ENCODE data around the gene CRLF2. TPM values are rescaled to one million over a fixed set of nuclear protein-coding genes. Genes with fewer than 3 reads are reported as not detected.

CRLF2 gene
- total and polyA plus RNA-seq, 2 of the 8 experiments (the other 6 are each of a cell fraction or from before 2014, with no cell fraction given), result 0.06 TPM; not detected in 1

DNA sequence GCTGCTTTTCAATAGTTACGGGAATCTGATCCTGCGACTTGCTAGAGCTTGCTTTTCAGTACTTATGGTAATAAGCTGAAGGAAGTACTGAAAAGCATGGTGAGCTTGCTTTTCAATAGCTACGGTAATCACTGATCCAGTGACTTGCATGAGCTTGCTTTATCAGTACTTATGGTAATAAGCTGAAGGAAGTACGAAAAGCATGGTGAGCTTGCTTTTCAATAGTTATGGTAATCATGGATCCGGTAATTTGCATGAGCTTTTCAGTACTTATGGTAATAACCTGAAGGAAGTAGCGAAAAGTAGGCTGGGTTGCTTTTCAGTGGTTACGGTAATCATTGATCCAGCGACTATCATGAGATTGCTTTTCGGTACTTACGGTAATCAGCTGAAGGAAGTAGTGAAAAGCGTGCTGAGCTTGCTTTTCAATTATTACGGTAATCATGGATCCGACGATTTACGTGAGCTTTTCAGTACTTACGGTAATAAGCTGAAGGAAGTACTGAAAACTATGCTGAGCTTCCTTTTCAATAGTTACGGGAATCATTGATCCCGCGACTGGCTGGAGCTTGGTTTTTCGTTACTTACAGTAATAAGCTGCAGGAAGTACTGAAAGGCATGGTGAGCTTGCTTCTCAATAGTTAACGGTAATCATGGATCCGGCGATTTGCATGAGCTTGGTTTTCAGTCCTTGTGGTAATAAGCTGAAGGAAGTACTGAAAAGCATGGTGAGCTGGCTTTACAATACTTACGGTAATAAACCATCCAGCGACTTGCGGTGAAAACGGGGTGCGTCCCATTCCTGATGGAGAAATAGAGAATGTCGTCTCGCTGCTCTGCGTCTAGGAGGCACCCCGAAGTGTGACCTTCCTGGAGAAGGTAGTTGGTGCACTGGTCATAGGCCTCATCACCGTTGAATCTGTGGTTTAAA is 6.5 kb downstream of the CRLF2 start (continued):
- TF ChIP-seq, protein P1, sequence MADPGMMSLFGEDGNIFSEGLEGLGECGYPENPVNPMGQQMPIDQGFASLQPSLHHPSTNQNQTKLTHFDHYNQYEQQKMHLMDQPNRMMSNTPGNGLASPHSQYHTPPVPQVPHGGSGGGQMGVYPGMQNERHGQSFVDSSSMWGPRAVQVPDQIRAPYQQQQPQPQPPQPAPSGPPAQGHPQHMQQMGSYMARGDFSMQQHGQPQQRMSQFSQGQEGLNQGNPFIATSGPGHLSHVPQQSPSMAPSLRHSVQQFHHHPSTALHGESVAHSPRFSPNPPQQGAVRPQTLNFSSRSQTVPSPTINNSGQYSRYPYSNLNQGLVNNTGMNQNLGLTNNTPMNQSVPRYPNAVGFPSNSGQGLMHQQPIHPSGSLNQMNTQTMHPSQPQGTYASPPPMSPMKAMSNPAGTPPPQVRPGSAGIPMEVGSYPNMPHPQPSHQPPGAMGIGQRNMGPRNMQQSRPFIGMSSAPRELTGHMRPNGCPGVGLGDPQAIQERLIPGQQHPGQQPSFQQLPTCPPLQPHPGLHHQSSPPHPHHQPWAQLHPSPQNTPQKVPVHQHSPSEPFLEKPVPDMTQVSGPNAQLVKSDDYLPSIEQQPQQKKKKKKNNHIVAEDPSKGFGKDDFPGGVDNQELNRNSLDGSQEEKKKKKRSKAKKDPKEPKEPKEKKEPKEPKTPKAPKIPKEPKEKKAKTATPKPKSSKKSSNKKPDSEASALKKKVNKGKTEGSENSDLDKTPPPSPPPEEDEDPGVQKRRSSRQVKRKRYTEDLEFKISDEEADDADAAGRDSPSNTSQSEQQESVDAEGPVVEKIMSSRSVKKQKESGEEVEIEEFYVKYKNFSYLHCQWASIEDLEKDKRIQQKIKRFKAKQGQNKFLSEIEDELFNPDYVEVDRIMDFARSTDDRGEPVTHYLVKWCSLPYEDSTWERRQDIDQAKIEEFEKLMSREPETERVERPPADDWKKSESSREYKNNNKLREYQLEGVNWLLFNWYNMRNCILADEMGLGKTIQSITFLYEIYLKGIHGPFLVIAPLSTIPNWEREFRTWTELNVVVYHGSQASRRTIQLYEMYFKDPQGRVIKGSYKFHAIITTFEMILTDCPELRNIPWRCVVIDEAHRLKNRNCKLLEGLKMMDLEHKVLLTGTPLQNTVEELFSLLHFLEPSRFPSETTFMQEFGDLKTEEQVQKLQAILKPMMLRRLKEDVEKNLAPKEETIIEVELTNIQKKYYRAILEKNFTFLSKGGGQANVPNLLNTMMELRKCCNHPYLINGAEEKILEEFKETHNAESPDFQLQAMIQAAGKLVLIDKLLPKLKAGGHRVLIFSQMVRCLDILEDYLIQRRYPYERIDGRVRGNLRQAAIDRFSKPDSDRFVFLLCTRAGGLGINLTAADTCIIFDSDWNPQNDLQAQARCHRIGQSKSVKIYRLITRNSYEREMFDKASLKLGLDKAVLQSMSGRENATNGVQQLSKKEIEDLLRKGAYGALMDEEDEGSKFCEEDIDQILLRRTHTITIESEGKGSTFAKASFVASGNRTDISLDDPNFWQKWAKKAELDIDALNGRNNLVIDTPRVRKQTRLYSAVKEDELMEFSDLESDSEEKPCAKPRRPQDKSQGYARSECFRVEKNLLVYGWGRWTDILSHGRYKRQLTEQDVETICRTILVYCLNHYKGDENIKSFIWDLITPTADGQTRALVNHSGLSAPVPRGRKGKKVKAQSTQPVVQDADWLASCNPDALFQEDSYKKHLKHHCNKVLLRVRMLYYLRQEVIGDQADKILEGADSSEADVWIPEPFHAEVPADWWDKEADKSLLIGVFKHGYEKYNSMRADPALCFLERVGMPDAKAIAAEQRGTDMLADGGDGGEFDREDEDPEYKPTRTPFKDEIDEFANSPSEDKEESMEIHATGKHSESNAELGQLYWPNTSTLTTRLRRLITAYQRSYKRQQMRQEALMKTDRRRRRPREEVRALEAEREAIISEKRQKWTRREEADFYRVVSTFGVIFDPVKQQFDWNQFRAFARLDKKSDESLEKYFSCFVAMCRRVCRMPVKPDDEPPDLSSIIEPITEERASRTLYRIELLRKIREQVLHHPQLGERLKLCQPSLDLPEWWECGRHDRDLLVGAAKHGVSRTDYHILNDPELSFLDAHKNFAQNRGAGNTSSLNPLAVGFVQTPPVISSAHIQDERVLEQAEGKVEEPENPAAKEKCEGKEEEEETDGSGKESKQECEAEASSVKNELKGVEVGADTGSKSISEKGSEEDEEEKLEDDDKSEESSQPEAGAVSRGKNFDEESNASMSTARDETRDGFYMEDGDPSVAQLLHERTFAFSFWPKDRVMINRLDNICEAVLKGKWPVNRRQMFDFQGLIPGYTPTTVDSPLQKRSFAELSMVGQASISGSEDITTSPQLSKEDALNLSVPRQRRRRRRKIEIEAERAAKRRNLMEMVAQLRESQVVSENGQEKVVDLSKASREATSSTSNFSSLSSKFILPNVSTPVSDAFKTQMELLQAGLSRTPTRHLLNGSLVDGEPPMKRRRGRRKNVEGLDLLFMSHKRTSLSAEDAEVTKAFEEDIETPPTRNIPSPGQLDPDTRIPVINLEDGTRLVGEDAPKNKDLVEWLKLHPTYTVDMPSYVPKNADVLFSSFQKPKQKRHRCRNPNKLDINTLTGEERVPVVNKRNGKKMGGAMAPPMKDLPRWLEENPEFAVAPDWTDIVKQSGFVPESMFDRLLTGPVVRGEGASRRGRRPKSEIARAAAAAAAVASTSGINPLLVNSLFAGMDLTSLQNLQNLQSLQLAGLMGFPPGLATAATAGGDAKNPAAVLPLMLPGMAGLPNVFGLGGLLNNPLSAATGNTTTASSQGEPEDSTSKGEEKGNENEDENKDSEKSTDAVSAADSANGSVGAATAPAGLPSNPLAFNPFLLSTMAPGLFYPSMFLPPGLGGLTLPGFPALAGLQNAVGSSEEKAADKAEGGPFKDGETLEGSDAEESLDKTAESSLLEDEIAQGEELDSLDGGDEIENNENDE (IDR thresholded peaks at IDR 0.05; ENCODE audit: insufficient replicate concordance, low read length), result peak; percentile 99
- TF ChIP-seq KDM1A (IDR thresholded peaks at IDR 0.05; ENCODE audit: borderline replicate concordance, low read length) (no peak; the same call in 1 of the 2 replicates), CREB1 (IDR thresholded peaks at IDR 0.05) (peak; percentile 69), RNF2 (IDR thresholded peaks at IDR 0.05; ENCODE audit: borderline replicate concordance, low read depth, low read length, missing control alignments, poor library complexity, severe bottlenecking) (no peak), HDAC2 (IDR thresholded peaks at IDR 0.05; ENCODE audit: borderline replicate concordance in 1 of 2, low read depth in 2 of 2, low read length in 2 of 2) (peak in 1 of 2 experiments; percentile 8; a peak in 1 of 4 replicates), CHD2 (IDR thresholded peaks at IDR 0.05; ENCODE audit: low read length) (peak; percentile 80), TEAD4 (IDR thresholded peaks at IDR 0.05; ENCODE audit: low read depth, low read length) (peak; percentile 58; the same call in 1 of the 2 replicates), GTF2F1 (IDR thresholded peaks at IDR 0.05; ENCODE audit: borderline replicate concordance, low read depth, low read length) (no peak)
